H1 (cell line): ENCODE data around the gene PPP1CC. TPM values are rescaled to one million over a fixed set of nuclear protein-coding genes. Genes with fewer than 3 reads are reported as not detected.

Experiments
- CTCF ChIA-PET: fragments of 300-600 bp; sonication (Branson Sonifier 250); formaldehyde crosslinking; loops from one replicate; lab custom pipeline; 2021; ENCODE audit not compliant: partially characterized antibody; lab: Charles Lee
- POLR2A ChIA-PET: fragments of 300-600 bp; sonication (Branson Sonifier 250); formaldehyde crosslinking; loops from one replicate; lab custom pipeline; 2021; ENCODE audit warnings: inconsistent platforms; ENCODE audit not compliant: partially characterized antibody; lab: Charles Lee
- DNase-seq, 2 experiments: peaks; one replicate each; pipeline versions ENCODE4 v3.0.0 to v3.0.0-alpha.2; 2010 to 2022; ENCODE audit warnings: low spot score in 2 of 2, low read depth in 1 of 2, mixed read lengths in 1 of 2
- FAIRE-seq: peaks from 2 replicates; lab custom pipeline; 2011; peaks lifted over from hg19 to GRCh38; lab: Jason Lieb, UNC
- H2AFZ ChIP-seq: 2 replicates; pipeline ENCODE4 v1.8.1; 2012; ENCODE audit warnings: low read length, inconsistent platforms
- H2AK5ac ChIP-seq: 2 replicates; pipeline ENCODE4 v1.6.1; 2013; ENCODE audit warnings: low read depth, low read length
- H2BK120ac ChIP-seq: replicated peaks from 2 replicates; pipeline ENCODE3; 2013; ENCODE audit warnings: low read depth, low read length, inconsistent platforms
- H2BK12ac ChIP-seq: 2 replicates; pipeline ENCODE4 v1.6.1; 2013; ENCODE audit warnings: low read depth, low read length
- H2BK15ac ChIP-seq: 2 replicates; pipeline ENCODE4 v1.6.1; 2013; ENCODE audit warnings: low read length
- H2BK20ac ChIP-seq: 2 replicates; pipeline ENCODE4 v1.6.1; 2013; ENCODE audit warnings: low read length
- H2BK5ac ChIP-seq: 2 replicates; pipeline ENCODE4 v1.6.1; 2013; ENCODE audit warnings: low read depth, low read length
- H3K14ac ChIP-seq: 2 replicates; pipeline ENCODE4 v1.6.1; 2013; ENCODE audit warnings: inconsistent platforms; ENCODE audit not compliant: insufficient read length
- H3K18ac ChIP-seq: 2 replicates; pipeline ENCODE4 v1.6.1; 2013; ENCODE audit warnings: low read length; ENCODE audit errors: extremely low read depth
- H3K23ac ChIP-seq: 2 replicates; pipeline ENCODE4 v1.6.1; 2013; ENCODE audit warnings: inconsistent platforms; ENCODE audit not compliant: insufficient read length
- H3K23me2 ChIP-seq: 2 replicates; pipeline ENCODE4 v1.6.1; 2013; ENCODE audit warnings: low read depth, low read length
- H3K27ac ChIP-seq: 2 replicates; pipeline ENCODE4 v1.6.1; 2011; ENCODE audit warnings: low read depth, low read length, inconsistent platforms
- H3K27me3 ChIP-seq, 4 experiments: replicated peaks in 1 of 4; 1 replicate in 1 of 4; 2 replicates in 3 of 4; pipeline versions ENCODE4 v1.6.1 to v1.8.1; 2011 to 2013; ENCODE audit warnings: low read length in 3 of 4, mild to moderate bottlenecking in 3 of 4, inconsistent platforms in 2 of 4, mixed read lengths in 2 of 4, moderate library complexity in 1 of 4; ENCODE audit not compliant: control insufficient read depth in 3 of 4, insufficient read depth in 3 of 4; ENCODE audit errors: extremely low read depth in 1 of 4
- H3K36me3 ChIP-seq, 4 experiments: 2 replicates each; pipeline versions ENCODE4 v1.6.1 to v1.8.1; 2011 to 2013; ENCODE audit warnings: mild to moderate bottlenecking in 4 of 4, low read length in 3 of 4, moderate library complexity in 2 of 4, control low read depth in 1 of 4, inconsistent platforms in 1 of 4; ENCODE audit not compliant: insufficient read depth in 4 of 4, control insufficient read depth in 2 of 4
- H3K4ac ChIP-seq: replicated peaks from 2 replicates; pipeline ENCODE3; 2013; ENCODE audit warnings: low read length, low read depth, mixed read lengths, inconsistent platforms; ENCODE audit not compliant: insufficient read length
- H3K4me1 ChIP-seq, 4 experiments: replicated peaks in 1 of 4; 1 replicate in 1 of 4; 2 replicates in 3 of 4; pipeline versions ENCODE4 v1.6.1 to v1.8.1; 2011 to 2013; ENCODE audit warnings: low read length in 3 of 4, inconsistent platforms in 2 of 4, mixed read lengths in 1 of 4; ENCODE audit not compliant: insufficient read depth in 4 of 4, control insufficient read depth in 3 of 4
- H3K4me2 ChIP-seq, 2 experiments: 2 replicates each; pipeline versions ENCODE4 v1.6.1 to v1.8.1; 2011 to 2013; ENCODE audit warnings: low read depth in 2 of 2, low read length in 2 of 2, control low read depth in 1 of 2, inconsistent platforms in 1 of 2, mild to moderate bottlenecking in 1 of 2; ENCODE audit not compliant: insufficient read depth in 1 of 2
- H3K4me3 ChIP-seq, 4 experiments: fragments of 200-600, 300-600 bp in 1 of 4; sonication (generic), shearing (Covaris generic), sonication (Bioruptor Twin) in 1 of 4; 2 replicates each; pipeline versions ENCODE4 v1.5.1 to v1.8.1; 2011 to 2016; ENCODE audit warnings: low read length in 4 of 4, low read depth in 3 of 4, control low read depth in 2 of 4, inconsistent platforms in 2 of 4, mild to moderate bottlenecking in 2 of 4, mixed read lengths in 1 of 4, moderate library complexity in 1 of 4; ENCODE audit not compliant: insufficient read depth in 2 of 4; ENCODE audit errors: extremely low read depth in 1 of 4
- H3K56ac ChIP-seq: replicated peaks from 2 replicates; pipeline ENCODE3; 2013; ENCODE audit warnings: low read depth, mild to moderate bottlenecking, mixed read lengths, low read length, inconsistent platforms; ENCODE audit not compliant: insufficient read length
- H3K79me1 ChIP-seq: 2 replicates; pipeline ENCODE4 v1.6.1; 2013; ENCODE audit warnings: low read depth, low read length, control low read depth
- H3K79me2 ChIP-seq, 2 experiments: 2 replicates each; pipeline versions ENCODE4 v1.6.1 to v1.8.1; 2012 to 2013; ENCODE audit warnings: low read length in 2 of 2, mild to moderate bottlenecking in 2 of 2, inconsistent platforms in 1 of 2; ENCODE audit not compliant: insufficient read depth in 2 of 2, control insufficient read depth in 1 of 2
- H3K9ac ChIP-seq, 4 experiments: replicated peaks in 1 of 4; 1 replicate in 1 of 4; 2 replicates in 3 of 4; pipeline versions ENCODE4 v1.6.1 to v1.8.1; 2011 to 2013; ENCODE audit warnings: low read depth in 3 of 4, low read length in 3 of 4, control low read depth in 2 of 4, mild to moderate bottlenecking in 2 of 4, moderate library complexity in 2 of 4, inconsistent platforms in 1 of 4; ENCODE audit errors: extremely low read depth in 1 of 4
- H3K9me3 ChIP-seq, 2 experiments: 2 replicates each; pipeline versions ENCODE4 v1.6.1 to v1.8.1; 2012 to 2013; ENCODE audit warnings: mild to moderate bottlenecking in 2 of 2, moderate library complexity in 2 of 2, control low read depth in 1 of 2, inconsistent platforms in 1 of 2, low read depth in 1 of 2, low read length in 1 of 2, mixed read lengths in 1 of 2; ENCODE audit not compliant: insufficient read depth in 2 of 2
- H4K20me1 ChIP-seq, 2 experiments: replicated peaks in 1 of 2; 2 replicates each; pipeline versions ENCODE3 to v1.8.1; 2011 to 2013; ENCODE audit warnings: inconsistent platforms in 2 of 2, low read length in 2 of 2, mild to moderate bottlenecking in 1 of 2; ENCODE audit not compliant: insufficient read depth in 2 of 2, control insufficient read depth in 1 of 2
- H4K5ac ChIP-seq: 2 replicates; pipeline ENCODE4 v1.6.1; 2013; ENCODE audit warnings: low read length, low read depth, mixed read lengths, inconsistent platforms; ENCODE audit not compliant: insufficient read length
- H4K8ac ChIP-seq: 2 replicates; pipeline ENCODE4 v1.8.0; 2013; ENCODE audit warnings: mild to moderate bottlenecking, moderate library complexity, low read length, inconsistent platforms; ENCODE audit not compliant: insufficient read depth; ENCODE audit errors: extremely low read depth
- H4K91ac ChIP-seq: replicated peaks from 2 replicates; pipeline ENCODE3; 2013; ENCODE audit warnings: low read length, mixed read lengths, inconsistent platforms; ENCODE audit not compliant: insufficient read length
- POLR2AphosphoS5 ChIP-seq: IDR thresholded peaks from 2 replicates; pipeline ENCODE4 v1.6.1; 2011; ENCODE audit warnings: low read depth, low read length
- TEAD4 ChIP-seq: IDR thresholded peaks from 2 replicates; pipeline ENCODE4 v1.6.1; 2012; ENCODE audit warnings: low read depth, low read length, inconsistent platforms, mixed read lengths
- WGBS, 2 experiments: shearing (Covaris generic) in 1 of 2; methylation state at CpG; one replicate each; pipeline versions ENCODE4 v1.1.6 to v1.1.7; 2013 to 2015; ENCODE audit warnings: low lambda C conversion rate in 2 of 2, mixed read lengths in 2 of 2, inconsistent platforms in 1 of 2, low coverage in 1 of 2, missing lambda C conversion rate in 1 of 2; ENCODE audit not compliant: insufficient replicate concordance in 2 of 2, insufficient coverage in 1 of 2, insufficient read length in 1 of 2; ENCODE audit errors: extremely low coverage in 1 of 2, missing lambda C conversion rate in 1 of 2; 5-methylcytosine and 5-hydroxymethylcytosine counted together
- polyA plus RNA-seq, 7 experiments: library from polyadenylated mRNA; depleted of rRNA in 3 of 7; stranded (reverse) in 5 of 7; unstranded in 2 of 7; fragments of >200 nt in 5 of 7; fragments of 200-250 nt in 2 of 7; gene quantifications; 1 replicate in 5 of 7; 2 replicates in 1 of 7; 4 replicates in 1 of 7; pipeline versions ENCODE4 v1.2.1 to v1.2.3, GENCODE V29; 2011 to 2013; ENCODE audit warnings: missing spikeins in 2 of 7, mixed read lengths in 2 of 7
- total RNA-seq: library from RNA; stranded (reverse); fragmentation: NEBNext Ultra II Directional; extraction: Animal tissue kit (Norgen Biotek cat#: 25700); gene quantifications from 2 replicates; pipeline ENCODE4 v1.2.1, GENCODE V29; 2021

The PPP1CC gene
- total and polyA plus RNA-seq, 2 of the 8 experiments (the other 6 are each of a cell fraction or from before 2014, with no cell fraction given), result 193 to 350 TPM

- Histone ChIP-seq H2BK12ac (no peak overlapping the region), H2AK5ac (no peak overlapping the region), H3K4me2 (no peak overlapping the region), H3K23me2 (no peaks in the 10 kb centered on the region), H3K18ac (no peak overlapping the region), H2BK15ac (no peak overlapping the region), H2BK20ac (no peak overlapping the region), H2BK120ac (no peak overlapping the region), H4K20me1 (peaks cover 6 to 9% of the 10 kb centered on the region in 2 experiments), H4K91ac (no peak overlapping the region), H3K27ac (no peak overlapping the region), H3K4me3 (no peak overlapping the region), H3K14ac (no peak overlapping the region), H4K8ac (no peak overlapping the region), H3K9me3 (no peaks in the 10 kb centered on the region), H2AFZ (no peak overlapping the region), H3K79me1 (no peaks in the 10 kb centered on the region), H3K4ac (no peak overlapping the region), H2BK5ac (no peak overlapping the region), H3K56ac (no peak overlapping the region), H4K5ac (no peak overlapping the region), H3K36me3 (peaks cover 13 to 63% (median 50%) of the 10 kb centered on the region in 4 experiments), H3K79me2 (no peaks in the 10 kb centered on the region), H3K23ac (no peak overlapping the region), H3K4me1 (no peaks in the 10 kb centered on the region), H3K27me3 (no peaks in the 10 kb centered on the region)
- 85% methylated on average over 7 of the region's 7 CpGs; no CpG with 5 or more reads in 1 of the 2 experiments for WGBS, 2 experiments
- ChIA-PET POLR2A (interaction anchor here (1.3 to 1.6 kb wide), 4 partner anchors 9 to 40 kb away, joined by 3 to 4 read pairs (median 4); partner anchors contain the start of gene PPP1CC), CTCF (no interaction called here)
- DNase-seq (peak in 1 of 2 experiments; percentile 33), FAIRE-seq (no peak)
- TF ChIP-seq POLR2AphosphoS5, result peak; percentile 56; the same call in 1 of the 2 replicates
- TF ChIP-seq TEAD4, result no peak
- TF ChIP-seq, all 59 proteins: peak for 1
- no peak overlapping the region for H3K9ac ChIP-seq
Measured at GRCh38 chr12:110718222-110718908, 24.3 kb downstream of the PPP1CC start.
